Measurements from ENCODE around the gene DTNA. TPM values are rescaled to one million over a fixed set of nuclear protein-coding genes. Genes with fewer than 3 reads are reported as not detected.

DTNA gene
- total and polyA plus RNA-seq, 2 of the 8 experiments (the other 6 are each of a cell fraction or from before 2014, with no cell fraction given) = 30.2 to 32.7 TPM

DNA sequence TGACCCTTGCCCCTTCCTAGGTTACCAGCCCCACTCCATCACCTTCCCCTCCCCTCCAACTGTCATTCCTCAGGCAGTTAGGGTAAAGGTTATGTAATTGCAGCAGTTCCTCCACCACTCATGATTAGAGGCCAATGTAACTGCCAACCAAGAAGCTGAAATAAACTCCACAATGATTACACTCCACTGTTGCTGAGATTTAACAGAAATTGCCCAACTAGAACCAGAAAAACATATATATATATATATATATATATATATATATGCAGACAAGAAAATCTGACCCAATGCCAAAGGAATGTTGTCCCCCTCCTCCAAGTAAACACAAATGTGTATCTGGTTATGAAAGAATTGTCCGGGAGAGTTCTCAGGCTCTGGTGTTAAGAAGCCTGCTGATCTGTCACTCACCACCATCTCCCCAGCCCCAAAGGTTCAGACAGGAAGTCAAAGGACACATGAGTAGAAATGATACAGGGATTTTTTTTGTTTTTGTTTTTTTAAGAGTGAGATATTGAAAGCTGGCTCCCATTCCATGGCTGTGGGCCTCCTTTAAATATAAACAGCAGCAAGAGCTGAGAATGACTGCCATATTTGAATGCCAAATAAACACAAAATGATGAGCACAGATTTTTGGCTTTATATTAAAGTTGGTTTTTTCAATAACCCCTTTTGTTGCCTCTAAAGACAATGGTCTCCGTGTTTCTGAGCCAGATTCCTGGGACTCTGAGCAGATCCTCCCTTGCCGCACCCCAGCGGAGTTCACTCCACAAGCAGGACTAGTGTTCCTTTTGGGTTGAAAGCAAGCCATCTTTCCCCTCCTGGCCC lies 204.0 kb downstream of the DTNA start:
- Histone ChIP-seq H3K27me3 (replicated peaks in 1 of 4; ENCODE audit: control insufficient read depth in 3 of 4, extremely low read depth in 1 of 4, insufficient read depth in 3 of 4, low read length in 3 of 4) (no peaks in the 10 kb centered on the region), H2BK12ac (ENCODE audit: low read depth, low read length) (no peak overlapping the region), H4K5ac (ENCODE audit: insufficient read length, low read depth, low read length) (no peak overlapping the region), H2BK20ac (ENCODE audit: low read length) (no peak overlapping the region), H3K9me3 (ENCODE audit: insufficient read depth in 2 of 2, low read depth in 1 of 2, low read length in 1 of 2) (no peaks in the 10 kb centered on the region), H2BK5ac (ENCODE audit: low read depth, low read length) (no peak overlapping the region), H3K4ac (replicated peaks; ENCODE audit: insufficient read length, low read depth, low read length) (no peak overlapping the region), H2BK15ac (ENCODE audit: low read length) (no peak overlapping the region), H3K14ac (ENCODE audit: insufficient read length) (no peak overlapping the region), H2AFZ (ENCODE audit: low read length) (peak overlapping the region; percentile 60; the same call in 1 of the 2 replicates), H4K8ac (ENCODE audit: extremely low read depth, insufficient read depth, low read length) (no peak overlapping the region), H2BK120ac (replicated peaks; ENCODE audit: low read depth, low read length) (no peak overlapping the region), H3K4me3 (ENCODE audit: extremely low read depth in 1 of 4, insufficient read depth in 2 of 4, low read depth in 3 of 4, low read length in 4 of 4) (no peak overlapping the region), H3K27ac (ENCODE audit: low read depth, low read length) (no peak overlapping the region), H3K4me2 (ENCODE audit: insufficient read depth in 1 of 2, low read depth in 2 of 2, low read length in 2 of 2) (no peak overlapping the region), H3K56ac (replicated peaks; ENCODE audit: insufficient read length, low read depth, low read length) (no peak overlapping the region), H3K79me2 (ENCODE audit: control insufficient read depth in 1 of 2, insufficient read depth in 2 of 2, low read length in 2 of 2) (no peaks in the 10 kb centered on the region), H3K23ac (ENCODE audit: insufficient read length) (no peak overlapping the region), H3K23me2 (ENCODE audit: low read depth, low read length) (no peaks in the 10 kb centered on the region), H2AK5ac (ENCODE audit: low read depth, low read length) (no peak overlapping the region), H3K79me1 (ENCODE audit: low read depth, low read length) (no peaks in the 10 kb centered on the region), H3K36me3 (ENCODE audit: control insufficient read depth in 2 of 4, insufficient read depth in 4 of 4, low read length in 3 of 4) (no peaks in the 10 kb centered on the region), H4K91ac (replicated peaks; ENCODE audit: insufficient read length, low read length) (no peak overlapping the region), H3K9ac (replicated peaks in 1 of 4; ENCODE audit: extremely low read depth in 1 of 4, low read depth in 3 of 4, low read length in 3 of 4) (no peak overlapping the region), H4K20me1 (replicated peaks in 1 of 2; ENCODE audit: control insufficient read depth in 1 of 2, insufficient read depth in 2 of 2, low read length in 2 of 2) (no peaks in the 10 kb centered on the region), H3K4me1 (replicated peaks in 1 of 4; ENCODE audit: control insufficient read depth in 3 of 4, insufficient read depth in 4 of 4, low read length in 3 of 4) (no peaks in the 10 kb centered on the region), H3K18ac (ENCODE audit: extremely low read depth, low read length) (no peak overlapping the region)
- DNase-seq (ENCODE audit: low read depth in 1 of 2, low spot score in 2 of 2) (no peak), FAIRE-seq (no peak)
- ChIA-PET CTCF (ENCODE audit: partially characterized antibody) (no interaction called here), POLR2A (ENCODE audit: partially characterized antibody) (no interaction called here)
- WGBS, 2 experiments (ENCODE audit: extremely low coverage in 1 of 2, insufficient coverage in 1 of 2, insufficient read length in 1 of 2, insufficient replicate concordance in 2 of 2, low coverage in 1 of 2, low lambda C conversion rate in 2 of 2, missing lambda C conversion rate in 1 of 2) = 93% methylated on average over 4 of the region's 4 CpGs; no CpG with 5 or more reads in 1 of the 2 experiments
- no peak for TF ChIP-seq TAF1 (IDR thresholded peaks at IDR 0.05; ENCODE audit: low read depth, low read length)
- no peak for TF ChIP-seq SRF (IDR thresholded peaks at IDR 0.05; ENCODE audit: low read depth, low read length)
- TF ChIP-seq SIX5 (IDR thresholded peaks at IDR 0.05; ENCODE audit: low read depth, low read length) = no peak
- no peak for TF ChIP-seq SP1 (IDR thresholded peaks at IDR 0.05; ENCODE audit: low read depth, low read length)
- no peak for TF ChIP-seq BCL11A (IDR thresholded peaks at IDR 0.05; ENCODE audit: low read depth in 2 of 2, low read length in 2 of 2)
- TF ChIP-seq MAX (IDR thresholded peaks at IDR 0.05) = no peak
- TF ChIP-seq JUND (IDR thresholded peaks at IDR 0.05; ENCODE audit: low read length) = no peak
- no peak for TF ChIP-seq ATF2 (IDR thresholded peaks at IDR 0.05; ENCODE audit: low read length)
- TF ChIP-seq TEAD4 (IDR thresholded peaks at IDR 0.05; ENCODE audit: low read depth, low read length) = no peak
- no peak for TF ChIP-seq RNF2 (IDR thresholded peaks at IDR 0.05; ENCODE audit: borderline replicate concordance, low read depth, low read length, missing control alignments, poor library complexity, severe bottlenecking)
- no peak for TF ChIP-seq ZNF274 (IDR thresholded peaks at IDR 0.05; ENCODE audit: borderline replicate concordance, extremely low read depth, low read length)
- no peak for TF ChIP-seq TCF12 (IDR thresholded peaks at IDR 0.05; ENCODE audit: low read depth, low read length)
